ENCODE data around the gene DAPP1. TPM values are rescaled to one million over a fixed set of nuclear protein-coding genes. Genes with fewer than 3 reads are reported as not detected.
A peak's percentile ranks its signal among the peaks of the same experiment; 100 is the strongest.

Gene DAPP1
- total RNA-seq, 1 donor from 2014 or later, result 2.9 TPM

DNA sequence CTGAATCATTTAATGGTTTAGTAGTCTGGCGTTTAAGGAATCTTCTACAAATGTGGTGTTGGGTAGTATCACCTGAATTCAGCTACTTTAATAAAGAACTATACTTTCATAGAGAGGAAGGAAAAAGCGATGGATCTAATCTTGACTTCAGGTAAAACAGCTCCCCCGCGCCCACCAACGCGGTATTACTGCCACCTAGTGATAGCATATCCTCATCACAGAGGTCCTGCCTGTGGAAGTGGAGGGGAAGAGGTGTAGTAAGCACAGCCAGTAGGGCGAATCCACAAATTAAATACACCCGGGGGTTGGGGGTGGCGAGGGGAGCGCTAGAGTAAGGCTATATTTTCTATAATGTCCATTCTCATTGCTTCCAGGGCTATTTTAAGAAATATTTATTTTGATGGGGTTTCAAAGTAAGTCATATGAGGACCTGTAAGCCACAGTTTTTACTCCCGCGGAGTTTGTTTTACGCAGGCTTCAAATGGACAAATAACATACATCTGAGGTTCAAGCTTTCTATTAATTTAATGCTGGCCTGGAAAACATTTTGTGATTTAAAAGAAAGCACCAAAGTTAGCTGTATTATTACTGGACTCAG is 8.3 kb upstream of the DAPP1 start:
- no peaks in the 10 kb centered on the region for H3K9me3 Mint-ChIP-seq
- peak in 1 of 2 experiments; percentile 49 for DNase-seq (ENCODE audit: low spot score in 2 of 2, unreplicated experiment in 2 of 2)
- no peak overlapping the region for H3K4me3 Mint-ChIP-seq
- peaks cover 3% of the 10 kb centered on the region for H3K4me1 Mint-ChIP-seq
- TF ChIP-seq CTCF (IDR thresholded peaks at IDR 0.05; ENCODE audit: unreplicated experiment), result no peak
- H3K27me3 Mint-ChIP-seq (ENCODE audit: low read depth), result peaks cover 9% of the 10 kb centered on the region
- no peaks in the 10 kb centered on the region for H3K36me3 Mint-ChIP-seq
- no peak overlapping the region for H3K27ac Mint-ChIP-seq

- no peak for DNase-seq (ENCODE audit: low spot score in 2 of 2, unreplicated experiment in 2 of 2)
- H3K4me1 Mint-ChIP-seq, result no peaks in the 10 kb centered on the region
- no peak overlapping the region for H3K4me3 Mint-ChIP-seq
- peaks cover 5% of the 10 kb centered on the region for H3K27me3 Mint-ChIP-seq (ENCODE audit: low read depth)
- H3K27ac Mint-ChIP-seq, result no peak overlapping the region
- no peaks in the 10 kb centered on the region for H3K9me3 Mint-ChIP-seq
- no peak for TF ChIP-seq CTCF (IDR thresholded peaks at IDR 0.05; ENCODE audit: unreplicated experiment)
- H3K36me3 Mint-ChIP-seq, result no peaks in the 10 kb centered on the region
These were observed 7.3 kb upstream of the DAPP1 start for GRCh38 chr4:99809326-99809725.

- Mint-ChIP-seq H3K9me3 (no peaks in the 10 kb centered on the region), H3K4me1 (peaks cover 3% of the 10 kb centered on the region), H3K27me3 (ENCODE audit: low read depth) (peaks cover 6% of the 10 kb centered on the region), H3K36me3 (no peaks in the 10 kb centered on the region), H3K27ac (no peak overlapping the region), H3K4me3 (no peak overlapping the region)
- no peak for DNase-seq (ENCODE audit: low spot score in 2 of 2, unreplicated experiment in 2 of 2)
- no peak for TF ChIP-seq CTCF (IDR thresholded peaks at IDR 0.05; ENCODE audit: unreplicated experiment)
These were observed 6.1 kb upstream of the DAPP1 start for GRCh38 chr4:99810536-99810935.

DNA sequence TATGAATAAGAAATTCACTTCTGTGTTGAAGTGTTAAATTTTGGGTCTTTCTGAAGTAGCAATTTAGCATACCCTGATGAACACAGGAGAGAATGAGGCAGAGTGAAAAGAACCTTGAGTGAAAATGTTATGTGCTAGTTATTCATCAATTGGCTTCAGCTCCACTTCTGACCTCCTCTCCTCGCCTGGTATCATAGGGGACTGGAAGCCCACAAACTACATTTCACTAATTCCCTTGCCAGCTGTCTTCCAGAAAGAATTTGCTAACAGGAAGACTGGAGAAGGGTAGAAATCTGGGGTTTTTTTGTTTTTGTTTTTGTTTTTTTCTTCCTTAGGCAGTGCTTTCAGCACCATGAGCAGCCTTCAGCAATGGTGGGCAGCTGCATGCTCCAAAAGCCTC is 5.5 kb upstream of the DAPP1 start:
- H3K36me3 Mint-ChIP-seq, result no peaks in the 10 kb centered on the region
- DNase-seq (ENCODE audit: low spot score in 2 of 2, unreplicated experiment in 2 of 2), result no peak
- H3K27me3 Mint-ChIP-seq (ENCODE audit: low read depth), result peaks cover 3% of the 10 kb centered on the region
- no peak for TF ChIP-seq CTCF (IDR thresholded peaks at IDR 0.05; ENCODE audit: unreplicated experiment)
- no peaks in the 10 kb centered on the region for H3K9me3 Mint-ChIP-seq
- no peak overlapping the region for H3K27ac Mint-ChIP-seq
- peaks cover 3% of the 10 kb centered on the region for H3K4me1 Mint-ChIP-seq
- H3K4me3 Mint-ChIP-seq, result no peak overlapping the region

DNA sequence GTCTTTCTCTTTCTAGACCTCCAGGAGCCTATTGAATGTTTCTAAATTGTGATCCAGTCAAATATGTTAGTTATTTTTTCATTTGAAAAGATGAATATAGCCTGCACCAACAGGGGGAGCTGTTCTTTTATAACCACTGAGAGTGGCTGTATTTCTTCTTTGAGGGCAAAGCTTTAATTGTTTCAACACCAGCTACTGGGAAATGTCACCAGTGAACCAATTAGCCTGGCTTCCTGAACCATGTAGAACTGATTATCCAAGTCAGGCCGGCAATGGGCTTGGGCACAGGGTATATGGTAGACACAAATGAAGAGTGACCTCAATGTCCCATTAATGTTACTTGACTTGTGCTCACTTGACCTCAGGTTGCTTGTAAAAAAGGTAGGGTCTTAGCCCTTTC is 4.8 kb upstream of the DAPP1 start:
- peaks cover 3% of the 10 kb centered on the region for H3K27me3 Mint-ChIP-seq (ENCODE audit: low read depth)
- H3K4me1 Mint-ChIP-seq, result peaks cover 3% of the 10 kb centered on the region
- no peaks in the 10 kb centered on the region for H3K9me3 Mint-ChIP-seq
- no peak overlapping the region for H3K4me3 Mint-ChIP-seq
- no peaks in the 10 kb centered on the region for H3K36me3 Mint-ChIP-seq
- DNase-seq (ENCODE audit: low spot score in 2 of 2, unreplicated experiment in 2 of 2), result no peak
- H3K27ac Mint-ChIP-seq, result no peak overlapping the region
- peak; percentile 60 for TF ChIP-seq CTCF (IDR thresholded peaks at IDR 0.05; ENCODE audit: unreplicated experiment)

GRCh38 chr4:99815597-99816011 is 1.0 kb upstream of the DAPP1 start:
- Mint-ChIP-seq H3K9me3 (no peaks in the 10 kb centered on the region), H3K36me3 (no peaks in the 10 kb centered on the region), H3K4me1 (peaks cover 16% of the 10 kb centered on the region), H3K4me3 (no peak overlapping the region), H3K27me3 (ENCODE audit: low read depth) (peaks cover 3% of the 10 kb centered on the region), H3K27ac (no peak overlapping the region)
- no peak for TF ChIP-seq CTCF (IDR thresholded peaks at IDR 0.05; ENCODE audit: unreplicated experiment)
- no peak for DNase-seq (ENCODE audit: low spot score in 2 of 2, unreplicated experiment in 2 of 2)

Measured in mesothelial cell of epicardium (in vitro differentiated cells).